PFSK-1 (cell line): ENCODE results near the gene ERGIC1.

Experiments
- FOXP2 ChIP-seq: optimal IDR thresholded peaks from 2 replicates; pipeline ENCODE3; 2011; ENCODE audit warnings: borderline replicate concordance, control low read depth, inconsistent platforms; ENCODE audit not compliant: insufficient read depth; ENCODE audit errors: extremely low read length, extremely low read depth
- POLR2AphosphoS5 ChIP-seq: IDR thresholded peaks from 2 replicates; pipeline ENCODE4 v1.6.1; 2012; ENCODE audit warnings: low read depth, mild to moderate bottlenecking, control low read depth, low read length, moderate library complexity
- REST ChIP-seq, 2 experiments: IDR thresholded peaks; 2 replicates each; pipeline versions ENCODE4 v1.6.1 to v1.8.0; 2011 to 2012; ENCODE audit warnings: low read depth in 2 of 2, low read length in 2 of 2, control low read depth in 1 of 2, inconsistent platforms in 1 of 2, mild to moderate bottlenecking in 1 of 2, moderate library complexity in 1 of 2; ENCODE audit not compliant: insufficient read depth in 1 of 2
- TAF1 ChIP-seq: IDR thresholded peaks from 2 replicates; pipeline ENCODE4 v1.6.1; 2012; ENCODE audit warnings: low read length, control low read depth, borderline replicate concordance; ENCODE audit not compliant: insufficient read depth

DNA sequence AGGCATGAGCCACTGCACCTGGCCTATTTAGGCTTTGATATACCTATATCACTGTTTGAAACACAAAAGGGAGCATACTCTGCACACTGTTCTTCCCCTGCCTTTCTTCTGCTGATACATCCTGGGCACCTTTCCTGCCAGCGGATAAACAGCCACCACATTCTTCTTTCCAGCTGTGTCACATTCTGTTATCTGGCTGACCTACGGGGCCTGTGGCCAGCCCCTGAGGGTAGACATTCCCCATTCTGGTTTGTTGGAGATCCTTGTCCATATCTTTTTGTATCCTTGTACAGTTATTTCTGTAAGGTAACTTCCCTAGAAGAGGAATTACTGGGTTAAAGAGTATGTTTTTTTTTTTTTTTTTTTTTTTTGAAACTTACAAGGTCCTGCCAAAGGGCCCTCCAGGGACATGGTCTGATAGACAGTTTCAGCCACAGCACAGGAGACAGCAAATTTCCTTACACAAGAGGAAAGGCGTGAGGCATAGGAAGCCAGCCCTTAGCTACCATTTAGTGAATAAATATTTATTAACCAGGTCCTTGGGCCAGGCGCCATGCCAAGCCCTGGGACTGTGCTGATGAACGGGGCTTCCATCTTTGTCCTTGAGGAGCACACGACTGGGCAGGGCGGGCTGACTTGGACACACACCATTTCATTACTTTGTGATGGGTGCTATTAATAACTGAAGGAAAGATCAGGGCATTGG, 57.8 kb downstream of the ERGIC1 start:
- TF ChIP-seq POLR2AphosphoS5 = no peak
- no peak for TF ChIP-seq TAF1
- TF ChIP-seq REST (IDR thresholded peaks at IDR 0.05; ENCODE audit: insufficient read depth in 1 of 2, low read depth in 2 of 2, low read length in 2 of 2) = no peak
- no peak for TF ChIP-seq FOXP2
